H1 (cell line): ENCODE data around the gene SPDYE1. TPM values are rescaled to one million over a fixed set of nuclear protein-coding genes. Genes with fewer than 3 reads are reported as not detected.

Experiments
- CTCF ChIA-PET: fragments of 300-600 bp; sonication (Branson Sonifier 250); formaldehyde crosslinking; loops from one replicate; lab custom pipeline; 2021; ENCODE audit not compliant: partially characterized antibody; lab: Charles Lee
- POLR2A ChIA-PET: fragments of 300-600 bp; sonication (Branson Sonifier 250); formaldehyde crosslinking; loops from one replicate; lab custom pipeline; 2021; ENCODE audit warnings: inconsistent platforms; ENCODE audit not compliant: partially characterized antibody; lab: Charles Lee
- DNase-seq, 2 experiments: peaks; one replicate each; pipeline versions ENCODE4 v3.0.0 to v3.0.0-alpha.2; 2010 to 2022; ENCODE audit warnings: low spot score in 2 of 2, low read depth in 1 of 2, mixed read lengths in 1 of 2
- FAIRE-seq: peaks from 2 replicates; lab custom pipeline; 2011; peaks lifted over from hg19 to GRCh38; lab: Jason Lieb, UNC
- H2AFZ ChIP-seq: 2 replicates; pipeline ENCODE4 v1.8.1; 2012; ENCODE audit warnings: low read length, inconsistent platforms
- H2AK5ac ChIP-seq: 2 replicates; pipeline ENCODE4 v1.6.1; 2013; ENCODE audit warnings: low read depth, low read length
- H2BK120ac ChIP-seq: replicated peaks from 2 replicates; pipeline ENCODE3; 2013; ENCODE audit warnings: low read depth, low read length, inconsistent platforms
- H2BK12ac ChIP-seq: 2 replicates; pipeline ENCODE4 v1.6.1; 2013; ENCODE audit warnings: low read depth, low read length
- H2BK15ac ChIP-seq: 2 replicates; pipeline ENCODE4 v1.6.1; 2013; ENCODE audit warnings: low read length
- H2BK20ac ChIP-seq: 2 replicates; pipeline ENCODE4 v1.6.1; 2013; ENCODE audit warnings: low read length
- H2BK5ac ChIP-seq: 2 replicates; pipeline ENCODE4 v1.6.1; 2013; ENCODE audit warnings: low read depth, low read length
- H3K14ac ChIP-seq: 2 replicates; pipeline ENCODE4 v1.6.1; 2013; ENCODE audit warnings: inconsistent platforms; ENCODE audit not compliant: insufficient read length
- H3K18ac ChIP-seq: 2 replicates; pipeline ENCODE4 v1.6.1; 2013; ENCODE audit warnings: low read length; ENCODE audit errors: extremely low read depth
- H3K23ac ChIP-seq: 2 replicates; pipeline ENCODE4 v1.6.1; 2013; ENCODE audit warnings: inconsistent platforms; ENCODE audit not compliant: insufficient read length
- H3K23me2 ChIP-seq: 2 replicates; pipeline ENCODE4 v1.6.1; 2013; ENCODE audit warnings: low read depth, low read length
- H3K27ac ChIP-seq: 2 replicates; pipeline ENCODE4 v1.6.1; 2011; ENCODE audit warnings: low read depth, low read length, inconsistent platforms
- H3K27me3 ChIP-seq, 4 experiments: replicated peaks in 1 of 4; 1 replicate in 1 of 4; 2 replicates in 3 of 4; pipeline versions ENCODE4 v1.6.1 to v1.8.1; 2011 to 2013; ENCODE audit warnings: low read length in 3 of 4, mild to moderate bottlenecking in 3 of 4, inconsistent platforms in 2 of 4, mixed read lengths in 2 of 4, moderate library complexity in 1 of 4; ENCODE audit not compliant: control insufficient read depth in 3 of 4, insufficient read depth in 3 of 4; ENCODE audit errors: extremely low read depth in 1 of 4
- H3K36me3 ChIP-seq, 4 experiments: 2 replicates each; pipeline versions ENCODE4 v1.6.1 to v1.8.1; 2011 to 2013; ENCODE audit warnings: mild to moderate bottlenecking in 4 of 4, low read length in 3 of 4, moderate library complexity in 2 of 4, control low read depth in 1 of 4, inconsistent platforms in 1 of 4; ENCODE audit not compliant: insufficient read depth in 4 of 4, control insufficient read depth in 2 of 4
- H3K4ac ChIP-seq: replicated peaks from 2 replicates; pipeline ENCODE3; 2013; ENCODE audit warnings: low read length, low read depth, mixed read lengths, inconsistent platforms; ENCODE audit not compliant: insufficient read length
- H3K4me1 ChIP-seq, 4 experiments: replicated peaks in 1 of 4; 1 replicate in 1 of 4; 2 replicates in 3 of 4; pipeline versions ENCODE4 v1.6.1 to v1.8.1; 2011 to 2013; ENCODE audit warnings: low read length in 3 of 4, inconsistent platforms in 2 of 4, mixed read lengths in 1 of 4; ENCODE audit not compliant: insufficient read depth in 4 of 4, control insufficient read depth in 3 of 4
- H3K4me2 ChIP-seq, 2 experiments: 2 replicates each; pipeline versions ENCODE4 v1.6.1 to v1.8.1; 2011 to 2013; ENCODE audit warnings: low read depth in 2 of 2, low read length in 2 of 2, control low read depth in 1 of 2, inconsistent platforms in 1 of 2, mild to moderate bottlenecking in 1 of 2; ENCODE audit not compliant: insufficient read depth in 1 of 2
- H3K4me3 ChIP-seq, 4 experiments: fragments of 200-600, 300-600 bp in 1 of 4; sonication (generic), shearing (Covaris generic), sonication (Bioruptor Twin) in 1 of 4; 2 replicates each; pipeline versions ENCODE4 v1.5.1 to v1.8.1; 2011 to 2016; ENCODE audit warnings: low read length in 4 of 4, low read depth in 3 of 4, control low read depth in 2 of 4, inconsistent platforms in 2 of 4, mild to moderate bottlenecking in 2 of 4, mixed read lengths in 1 of 4, moderate library complexity in 1 of 4; ENCODE audit not compliant: insufficient read depth in 2 of 4; ENCODE audit errors: extremely low read depth in 1 of 4
- H3K56ac ChIP-seq: replicated peaks from 2 replicates; pipeline ENCODE3; 2013; ENCODE audit warnings: low read depth, mild to moderate bottlenecking, mixed read lengths, low read length, inconsistent platforms; ENCODE audit not compliant: insufficient read length
- H3K79me1 ChIP-seq: 2 replicates; pipeline ENCODE4 v1.6.1; 2013; ENCODE audit warnings: low read depth, low read length, control low read depth
- H3K79me2 ChIP-seq, 2 experiments: 2 replicates each; pipeline versions ENCODE4 v1.6.1 to v1.8.1; 2012 to 2013; ENCODE audit warnings: low read length in 2 of 2, mild to moderate bottlenecking in 2 of 2, inconsistent platforms in 1 of 2; ENCODE audit not compliant: insufficient read depth in 2 of 2, control insufficient read depth in 1 of 2
- H3K9ac ChIP-seq, 4 experiments: replicated peaks in 1 of 4; 1 replicate in 1 of 4; 2 replicates in 3 of 4; pipeline versions ENCODE4 v1.6.1 to v1.8.1; 2011 to 2013; ENCODE audit warnings: low read depth in 3 of 4, low read length in 3 of 4, control low read depth in 2 of 4, mild to moderate bottlenecking in 2 of 4, moderate library complexity in 2 of 4, inconsistent platforms in 1 of 4; ENCODE audit errors: extremely low read depth in 1 of 4
- H3K9me3 ChIP-seq, 2 experiments: 2 replicates each; pipeline versions ENCODE4 v1.6.1 to v1.8.1; 2012 to 2013; ENCODE audit warnings: mild to moderate bottlenecking in 2 of 2, moderate library complexity in 2 of 2, control low read depth in 1 of 2, inconsistent platforms in 1 of 2, low read depth in 1 of 2, low read length in 1 of 2, mixed read lengths in 1 of 2; ENCODE audit not compliant: insufficient read depth in 2 of 2
- H4K20me1 ChIP-seq, 2 experiments: replicated peaks in 1 of 2; 2 replicates each; pipeline versions ENCODE3 to v1.8.1; 2011 to 2013; ENCODE audit warnings: inconsistent platforms in 2 of 2, low read length in 2 of 2, mild to moderate bottlenecking in 1 of 2; ENCODE audit not compliant: insufficient read depth in 2 of 2, control insufficient read depth in 1 of 2
- H4K5ac ChIP-seq: 2 replicates; pipeline ENCODE4 v1.6.1; 2013; ENCODE audit warnings: low read length, low read depth, mixed read lengths, inconsistent platforms; ENCODE audit not compliant: insufficient read length
- H4K8ac ChIP-seq: 2 replicates; pipeline ENCODE4 v1.8.0; 2013; ENCODE audit warnings: mild to moderate bottlenecking, moderate library complexity, low read length, inconsistent platforms; ENCODE audit not compliant: insufficient read depth; ENCODE audit errors: extremely low read depth
- H4K91ac ChIP-seq: replicated peaks from 2 replicates; pipeline ENCODE3; 2013; ENCODE audit warnings: low read length, mixed read lengths, inconsistent platforms; ENCODE audit not compliant: insufficient read length
- ASH2L ChIP-seq: fragments of 200-600, 300-600 bp; sonication (generic); IDR thresholded peaks from one replicate; pipeline ENCODE4 v1.7.1; 2017; ENCODE audit warnings: low read length
- CREB1 ChIP-seq: IDR thresholded peaks from 2 replicates; pipeline ENCODE4 v1.6.1; 2012; ENCODE audit warnings: inconsistent platforms
- CTCF ChIP-seq, 3 experiments: IDR thresholded peaks; 1 replicate in 2 of 3; 2 replicates in 1 of 3; pipeline versions ENCODE4 v1.5.1 to v1.6.1; 2011; ENCODE audit warnings: low read length in 3 of 3, mild to moderate bottlenecking in 3 of 3, inconsistent platforms in 2 of 3, low read depth in 1 of 3, moderate library complexity in 1 of 3; ENCODE audit not compliant: insufficient read depth in 1 of 3; ENCODE audit errors: control extremely low read depth in 1 of 3
- KDM4A ChIP-seq: IDR thresholded peaks from one replicate; pipeline ENCODE4 v1.7.1; 2012; ENCODE audit warnings: low read depth, mild to moderate bottlenecking, moderate library complexity, low read length, inconsistent platforms; ENCODE audit not compliant: severe bottlenecking
- POLR2A ChIP-seq, 2 experiments: IDR thresholded peaks; 1 replicate in 1 of 2; 2 replicates in 1 of 2; pipeline ENCODE4 v1.6.1; 2011; ENCODE audit warnings: low read depth in 2 of 2, low read length in 2 of 2, mild to moderate bottlenecking in 2 of 2; ENCODE audit errors: control extremely low read depth in 1 of 2
- SP4 ChIP-seq: IDR thresholded peaks from 2 replicates; pipeline ENCODE4 v1.6.1; 2012; ENCODE audit warnings: low read length, inconsistent platforms
- TBP ChIP-seq: IDR thresholded peaks from 2 replicates; pipeline ENCODE4 v1.6.1; 2011; ENCODE audit warnings: low read depth, low read length, improper control_type of control experiment
- USF2 ChIP-seq: IDR thresholded peaks from 2 replicates; pipeline ENCODE4 v1.6.1; 2011; ENCODE audit warnings: low read length, improper control_type of control experiment
- WGBS, 2 experiments: shearing (Covaris generic) in 1 of 2; methylation state at CpG; one replicate each; pipeline versions ENCODE4 v1.1.6 to v1.1.7; 2013 to 2015; ENCODE audit warnings: low lambda C conversion rate in 2 of 2, mixed read lengths in 2 of 2, inconsistent platforms in 1 of 2, low coverage in 1 of 2, missing lambda C conversion rate in 1 of 2; ENCODE audit not compliant: insufficient replicate concordance in 2 of 2, insufficient coverage in 1 of 2, insufficient read length in 1 of 2; ENCODE audit errors: extremely low coverage in 1 of 2, missing lambda C conversion rate in 1 of 2; 5-methylcytosine and 5-hydroxymethylcytosine counted together
- polyA plus RNA-seq, 7 experiments: library from polyadenylated mRNA; depleted of rRNA in 3 of 7; stranded (reverse) in 5 of 7; unstranded in 2 of 7; fragments of >200 nt in 5 of 7; fragments of 200-250 nt in 2 of 7; gene quantifications; 1 replicate in 5 of 7; 2 replicates in 1 of 7; 4 replicates in 1 of 7; pipeline versions ENCODE4 v1.2.1 to v1.2.3, GENCODE V29; 2011 to 2013; ENCODE audit warnings: missing spikeins in 2 of 7, mixed read lengths in 2 of 7
- total RNA-seq: library from RNA; stranded (reverse); fragmentation: NEBNext Ultra II Directional; extraction: Animal tissue kit (Norgen Biotek cat#: 25700); gene quantifications from 2 replicates; pipeline ENCODE4 v1.2.1, GENCODE V29; 2021

SPDYE1 gene
- total and polyA plus RNA-seq, 2 of the 8 experiments (the other 6 are each of a cell fraction or from before 2014, with no cell fraction given), result not detected

GRCh38 chr7:44042221-44042620 lies 44.5 kb downstream of the SPDYE1 start:
- DNase-seq, result no peak
- peaks cover 15% of the 10 kb centered on the region for H3K23me2 ChIP-seq
- no peak overlapping the region for H3K4me2 ChIP-seq
- peaks cover 0 to 6% of the 10 kb centered on the region in 2 experiments for H4K20me1 ChIP-seq
- H3K14ac ChIP-seq, result no peak overlapping the region
- H4K91ac ChIP-seq, result no peak overlapping the region
- TF ChIP-seq SP4, result no peak
- TF ChIP-seq KDM4A, result no peak
- no peak for TF ChIP-seq USF2
- no peak for TF ChIP-seq ASH2L
- no peak for TF ChIP-seq CREB1
- TF ChIP-seq CTCF (IDR thresholded peaks at IDR 0.05; ENCODE audit: control extremely low read depth in 1 of 3, insufficient read depth in 1 of 3, low read depth in 1 of 3, low read length in 3 of 3), result no peak
- TF ChIP-seq TBP, result no peak
- TF ChIP-seq POLR2A (IDR thresholded peaks at IDR 0.05; ENCODE audit: control extremely low read depth in 1 of 2, low read depth in 2 of 2, low read length in 2 of 2), result no peak
- TF ChIP-seq, all 59 proteins: peak for 0
- Histone ChIP-seq H4K5ac (no peak overlapping the region), H3K27ac (no peak overlapping the region), H2BK12ac (no peak overlapping the region), H3K9ac (no peak overlapping the region), H3K23ac (no peak overlapping the region), H3K79me2 (peaks cover 0 to 21% of the 10 kb centered on the region in 2 experiments; a peak in 2 of 4 replicates), H3K4ac (no peak overlapping the region), H3K9me3 (no peaks in the 10 kb centered on the region), H3K56ac (no peak overlapping the region), H3K36me3 (no peaks in the 10 kb centered on the region; a peak in 1 of 8 replicates), H2AK5ac (no peak overlapping the region), H2BK20ac (no peak overlapping the region), H3K27me3 (no peaks in the 10 kb centered on the region; a peak in 2 of 7 replicates), H2BK15ac (no peak overlapping the region), H3K4me3 (no peak overlapping the region), H3K4me1 (peaks cover 0 to 6% (median under 1%) of the 10 kb centered on the region in 4 experiments; a peak in 3 of 7 replicates), H4K8ac (no peak overlapping the region), H3K18ac (no peak overlapping the region), H2BK120ac (no peak overlapping the region), H2AFZ (no peak overlapping the region), H3K79me1 (no peaks in the 10 kb centered on the region; the same call in 1 of the 2 replicates), H2BK5ac (no peak overlapping the region)
- FAIRE-seq, result no peak
- 93% methylated on average over 2 of the region's 2 CpGs; no CpG with 5 or more reads in 1 of the 2 experiments for WGBS, 2 experiments
- ChIA-PET CTCF (no interaction called here), POLR2A (no interaction called here)
